SU-DHL-6 (cell line): Measurements from ENCODE around the gene BMPR2.

Experiments
- H2AFZ ChIP-seq: fragments of 200-600 bp; sonication (generic); 2 replicates; pipeline ENCODE4 v1.6.1; 2014; ENCODE audit warnings: low read depth, mild to moderate bottlenecking, moderate library complexity, mixed read lengths, antibody characterized with exemption, low read length; ENCODE audit not compliant: severe bottlenecking
- H3F3A ChIP-seq: fragments of 200-600 bp; shearing (Covaris generic); 2 replicates; pipeline ENCODE4 v1.6.0; 2016; ENCODE audit warnings: antibody characterized with exemption, mild to moderate bottlenecking; ENCODE audit not compliant: insufficient read depth
- H3K27ac ChIP-seq: fragments of 200-600 bp; sonication (generic); 2 replicates; pipeline ENCODE4 v1.5.1; 2016; ENCODE audit warnings: low read depth, mild to moderate bottlenecking, low read length, moderate library complexity, mixed read lengths
- H3K27me3 ChIP-seq: fragments of 200-600 bp; sonication (generic), shearing (Covaris generic); 2 replicates; pipeline ENCODE4 v1.6.0; 2014; ENCODE audit warnings: mild to moderate bottlenecking, low read length
- H3K36me3 ChIP-seq: fragments of 200-600 bp; sonication (generic); 2 replicates; pipeline ENCODE4 v1.6.1; 2014; ENCODE audit warnings: mild to moderate bottlenecking, low read length, mixed read lengths
- H3K4me2 ChIP-seq: fragments of 300-600, 200-600 bp; shearing (Covaris generic), sonication (generic); 2 replicates; pipeline ENCODE4 v1.6.0; 2014; ENCODE audit warnings: low read length, low read depth, mild to moderate bottlenecking; ENCODE audit not compliant: poor library complexity, severe bottlenecking
- H3K4me3 ChIP-seq: fragments of 200-600 bp; sonication (generic); 2 replicates; pipeline ENCODE4 v1.5.1; 2014; ENCODE audit warnings: antibody characterized with exemption, low read length, mild to moderate bottlenecking, mixed read lengths; ENCODE audit not compliant: insufficient read depth, poor library complexity, severe bottlenecking
- H3K79me2 ChIP-seq: fragments of 200-600 bp; sonication (generic); 2 replicates; pipeline ENCODE4 v1.6.1; 2014; ENCODE audit warnings: mild to moderate bottlenecking, low read length, moderate library complexity; ENCODE audit not compliant: insufficient read depth
- H3K9ac ChIP-seq: fragments of 200-600 bp; sonication (generic); 2 replicates; pipeline ENCODE4 v1.7.0; 2014; ENCODE audit warnings: mild to moderate bottlenecking, low read length
- H3K9me2 ChIP-seq: fragments of 200-600 bp; sonication (generic); replicated peaks from 2 replicates; pipeline ENCODE4 v1.6.1; 2014; ENCODE audit warnings: low read length; ENCODE audit not compliant: insufficient read depth
- H3K9me3 ChIP-seq: fragments of 200-600 bp; sonication (generic); 2 replicates; pipeline ENCODE4 v1.6.1; 2014; ENCODE audit warnings: low read length, mixed read lengths; ENCODE audit not compliant: insufficient read depth
- H4K20me1 ChIP-seq: fragments of 200-600 bp; sonication (generic); 2 replicates; pipeline ENCODE4 v1.6.1; 2014; ENCODE audit warnings: low read depth, mild to moderate bottlenecking, antibody characterized with exemption, low read length, moderate library complexity, mixed read lengths
- EZH2phosphoT487 ChIP-seq: fragments of 200-600 bp; sonication (generic), shearing (Covaris generic); conservative IDR thresholded peaks from 2 replicates; pipeline ENCODE4 v1.6.1; 2018; ENCODE audit warnings: mild to moderate bottlenecking, antibody characterized with exemption, low read length, moderate library complexity, mixed read lengths
- TF ChIP-seq, protein P1 (sequence below): fragments of 200-600 bp; sonication (generic); IDR thresholded peaks from one replicate; pipeline ENCODE4 v1.5.1; 2017; ENCODE audit warnings: antibody characterized with exemption, mild to moderate bottlenecking, low read length, moderate library complexity; ENCODE audit not compliant: insufficient read depth, poor library complexity, severe bottlenecking

The BMPR2 gene

GRCh38 chr2:202442882-202443281 lies 66.8 kb downstream of the BMPR2 start:
- Histone ChIP-seq H3K4me2 (no peak overlapping the region), H2AFZ (no peak overlapping the region), H3K36me3 (no peaks in the 10 kb centered on the region), H3K9me2 (no peaks in the 10 kb centered on the region), H4K20me1 (no peaks in the 10 kb centered on the region), H3K4me3 (no peak overlapping the region), H3K27ac (no peak overlapping the region), H3K9ac (no peak overlapping the region), H3K79me2 (no peaks in the 10 kb centered on the region), H3K9me3 (no peaks in the 10 kb centered on the region), H3F3A (no peaks in the 10 kb centered on the region), H3K27me3 (no peaks in the 10 kb centered on the region)
- TF ChIP-seq, protein P1, sequence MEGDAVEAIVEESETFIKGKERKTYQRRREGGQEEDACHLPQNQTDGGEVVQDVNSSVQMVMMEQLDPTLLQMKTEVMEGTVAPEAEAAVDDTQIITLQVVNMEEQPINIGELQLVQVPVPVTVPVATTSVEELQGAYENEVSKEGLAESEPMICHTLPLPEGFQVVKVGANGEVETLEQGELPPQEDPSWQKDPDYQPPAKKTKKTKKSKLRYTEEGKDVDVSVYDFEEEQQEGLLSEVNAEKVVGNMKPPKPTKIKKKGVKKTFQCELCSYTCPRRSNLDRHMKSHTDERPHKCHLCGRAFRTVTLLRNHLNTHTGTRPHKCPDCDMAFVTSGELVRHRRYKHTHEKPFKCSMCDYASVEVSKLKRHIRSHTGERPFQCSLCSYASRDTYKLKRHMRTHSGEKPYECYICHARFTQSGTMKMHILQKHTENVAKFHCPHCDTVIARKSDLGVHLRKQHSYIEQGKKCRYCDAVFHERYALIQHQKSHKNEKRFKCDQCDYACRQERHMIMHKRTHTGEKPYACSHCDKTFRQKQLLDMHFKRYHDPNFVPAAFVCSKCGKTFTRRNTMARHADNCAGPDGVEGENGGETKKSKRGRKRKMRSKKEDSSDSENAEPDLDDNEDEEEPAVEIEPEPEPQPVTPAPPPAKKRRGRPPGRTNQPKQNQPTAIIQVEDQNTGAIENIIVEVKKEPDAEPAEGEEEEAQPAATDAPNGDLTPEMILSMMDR = no peak
- no peak for TF ChIP-seq EZH2phosphoT487

DNA sequence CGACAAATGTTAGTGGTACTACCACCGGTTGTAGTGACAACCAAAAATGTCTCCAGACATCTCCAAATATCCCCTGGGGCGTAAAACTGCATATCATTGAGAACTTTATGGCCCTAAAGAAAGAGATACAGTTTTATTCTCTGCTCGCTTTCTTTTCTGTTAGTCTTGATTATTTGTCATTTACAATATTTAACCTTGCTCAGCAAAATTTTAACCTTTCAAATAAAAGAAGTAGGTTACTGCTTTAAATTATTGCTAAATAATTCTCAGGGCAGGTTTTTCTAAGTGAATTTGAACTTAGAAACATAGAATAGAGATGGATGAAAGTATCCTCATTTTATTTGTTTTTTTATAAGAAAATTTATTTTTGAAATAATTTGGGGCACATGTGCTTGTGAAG lies 67.9 kb downstream of the BMPR2 start:
- Histone ChIP-seq H3K9me3 (no peaks in the 10 kb centered on the region), H4K20me1 (no peaks in the 10 kb centered on the region), H3K4me2 (no peak overlapping the region), H3K27me3 (no peaks in the 10 kb centered on the region), H3F3A (no peaks in the 10 kb centered on the region), H2AFZ (no peak overlapping the region), H3K79me2 (no peaks in the 10 kb centered on the region), H3K9ac (no peak overlapping the region), H3K9me2 (no peaks in the 10 kb centered on the region), H3K4me3 (no peak overlapping the region), H3K36me3 (no peaks in the 10 kb centered on the region), H3K27ac (no peak overlapping the region)
- TF ChIP-seq, protein P1 = no peak
- TF ChIP-seq EZH2phosphoT487 = no peak

DNA sequence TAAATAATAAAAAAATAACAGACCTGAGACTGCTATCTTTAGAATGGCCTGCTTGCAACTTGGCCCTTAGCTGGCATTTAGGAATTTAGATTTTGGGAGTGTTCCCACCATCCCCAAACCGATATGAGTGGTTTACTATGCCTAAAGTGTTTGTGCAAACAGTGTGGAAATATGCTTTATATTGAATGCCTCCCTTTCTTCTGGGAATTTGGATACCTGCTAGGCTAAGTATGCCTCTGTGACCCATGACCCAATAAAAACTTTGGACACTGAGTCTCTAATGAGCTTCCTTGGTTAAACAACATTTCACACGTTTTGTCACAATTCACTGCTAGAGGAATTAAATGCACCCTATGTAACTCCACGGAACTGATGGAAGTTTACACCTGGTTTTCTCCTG lies 73.2 kb downstream of the BMPR2 start:
- Histone ChIP-seq H3K27ac (no peak overlapping the region), H3K79me2 (no peaks in the 10 kb centered on the region), H3K4me2 (no peak overlapping the region), H3K9me3 (no peaks in the 10 kb centered on the region), H3K36me3 (no peaks in the 10 kb centered on the region), H3K4me3 (no peak overlapping the region), H2AFZ (no peak overlapping the region), H3K9ac (no peak overlapping the region), H4K20me1 (no peaks in the 10 kb centered on the region), H3F3A (no peaks in the 10 kb centered on the region), H3K27me3 (no peaks in the 10 kb centered on the region), H3K9me2 (no peaks in the 10 kb centered on the region)
- no peak for TF ChIP-seq EZH2phosphoT487
- TF ChIP-seq, protein P1 = no peak
